ENCODE results near the gene MRTFA.

DNA sequence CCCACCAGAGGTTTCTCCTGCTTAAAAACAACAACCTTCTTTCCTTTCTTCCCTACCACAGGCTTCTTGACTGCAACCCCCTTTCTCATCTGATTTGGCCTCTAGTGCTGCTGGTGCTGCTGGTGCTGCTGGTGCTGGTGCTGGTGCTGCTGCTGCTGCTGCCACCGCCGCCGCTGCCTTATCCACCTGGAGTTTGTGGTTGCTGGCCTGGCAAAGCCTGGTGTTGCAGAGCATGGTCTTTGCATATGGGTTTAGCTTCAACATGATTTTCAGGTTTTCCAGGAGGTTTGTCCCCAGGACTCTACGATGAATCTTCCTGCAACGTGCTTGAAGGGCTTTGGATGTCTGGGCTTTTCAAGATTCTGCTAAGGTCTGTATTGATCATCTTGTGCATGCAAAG is 49.7 kb downstream of the MRTFA start:
- TF ChIP-seq, protein P1, sequence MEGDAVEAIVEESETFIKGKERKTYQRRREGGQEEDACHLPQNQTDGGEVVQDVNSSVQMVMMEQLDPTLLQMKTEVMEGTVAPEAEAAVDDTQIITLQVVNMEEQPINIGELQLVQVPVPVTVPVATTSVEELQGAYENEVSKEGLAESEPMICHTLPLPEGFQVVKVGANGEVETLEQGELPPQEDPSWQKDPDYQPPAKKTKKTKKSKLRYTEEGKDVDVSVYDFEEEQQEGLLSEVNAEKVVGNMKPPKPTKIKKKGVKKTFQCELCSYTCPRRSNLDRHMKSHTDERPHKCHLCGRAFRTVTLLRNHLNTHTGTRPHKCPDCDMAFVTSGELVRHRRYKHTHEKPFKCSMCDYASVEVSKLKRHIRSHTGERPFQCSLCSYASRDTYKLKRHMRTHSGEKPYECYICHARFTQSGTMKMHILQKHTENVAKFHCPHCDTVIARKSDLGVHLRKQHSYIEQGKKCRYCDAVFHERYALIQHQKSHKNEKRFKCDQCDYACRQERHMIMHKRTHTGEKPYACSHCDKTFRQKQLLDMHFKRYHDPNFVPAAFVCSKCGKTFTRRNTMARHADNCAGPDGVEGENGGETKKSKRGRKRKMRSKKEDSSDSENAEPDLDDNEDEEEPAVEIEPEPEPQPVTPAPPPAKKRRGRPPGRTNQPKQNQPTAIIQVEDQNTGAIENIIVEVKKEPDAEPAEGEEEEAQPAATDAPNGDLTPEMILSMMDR (IDR thresholded peaks at IDR 0.05), result no peak
- no peak for TF ChIP-seq POLR2A (IDR thresholded peaks at IDR 0.05)
- no peak for TF ChIP-seq POLR2AphosphoS5 (IDR thresholded peaks at IDR 0.05)
